Heart left ventricle (tissue), 16 donors: Measurements from ENCODE around the gene ARHGEF40. TPM values are rescaled to one million over a fixed set of nuclear protein-coding genes. Genes with fewer than 3 reads are reported as not detected.
A peak's percentile ranks its signal among the peaks of the same experiment; 100 is the strongest.

Source experiments
- ATAC-seq, 4 donors: fragments of 200-7000 bp; cut with Tn5 transposase; one replicate each; pipeline ENCODE4 v1.9.1; 2020 to 2022; ENCODE audit warnings: moderate library complexity in 4 of 4, mild to moderate bottlenecking in 3 of 4, moderate number of reproducible peaks in 1 of 4
- DNase-seq, 5 donors: peaks; one replicate each; pipeline ENCODE4 v3.0.0-alpha.2; 2020
- H3K27ac ChIP-seq, 12 donors: fragments of 200-600 bp; sonication (generic) in 4 of 12; one replicate each; pipeline versions ENCODE4 v1.5.0 to v1.8.0; 2016 to 2022; ENCODE audit warnings: mild to moderate bottlenecking in 2 of 12
- H3K27me3 ChIP-seq, 9 donors: fragments of 200-600 bp; sonication (generic) in 2 of 9; one replicate each; pipeline versions ENCODE4 v1.5.1 to v1.8.0; 2016 to 2022; ENCODE audit warnings: mild to moderate bottlenecking in 3 of 9
- H3K36me3 ChIP-seq, 9 donors: fragments of 200-600 bp; sonication (generic) in 2 of 9; one replicate each; pipeline versions ENCODE4 v1.5.0 to v1.8.0; 2018 to 2022; ENCODE audit warnings: mild to moderate bottlenecking in 2 of 9
- H3K4me1 ChIP-seq, 12 donors: fragments of 200-600 bp; sonication (generic) in 4 of 12; one replicate each; pipeline versions ENCODE4 v1.5.0 to v1.8.0; 2016 to 2022; ENCODE audit warnings: mild to moderate bottlenecking in 3 of 12
- H3K4me3 ChIP-seq, 12 donors: fragments of 200-600 bp; sonication (generic) in 4 of 12; one replicate each; pipeline versions ENCODE4 v1.5.0 to v1.8.0; 2017 to 2022; ENCODE audit warnings: mild to moderate bottlenecking in 9 of 12, moderate library complexity in 4 of 12
- H3K9me3 ChIP-seq, 12 donors: fragments of 200-600 bp; sonication (generic) in 4 of 12; one replicate each; pipeline versions ENCODE4 v1.5.0 to v1.8.0; 2016 to 2022; ENCODE audit warnings: mild to moderate bottlenecking in 1 of 12
- POLR2A ChIP-seq, 2 donors: fragments of 450-650 bp; IDR thresholded peaks; one replicate each; pipeline ENCODE4 v1.6.1; 2017; ENCODE audit warnings: antibody characterized with exemption in 2 of 2, mild to moderate bottlenecking in 2 of 2, moderate library complexity in 2 of 2
- WGBS, 4 donors: extraction: QIAGEN DNeasy Blood & Tissue Kit in 2 of 4; methylation state at CpG; one replicate each; pipeline versions ENCODE4 v1.1.5 to v1.1.7; 2013 to 2018; 5-methylcytosine and 5-hydroxymethylcytosine counted together
- intact Hi-C, 10 donors: fragments of 100-400 bp; cut with DNase I; formaldehyde crosslinking; loops; one replicate each; pipeline versions ENCODE4 v1.11.1 to v1.14.2; 2022
- polyA plus RNA-seq, 2 donors: library from polyadenylated mRNA; stranded (reverse); fragments of 200-250 nt; gene quantifications; one replicate each; pipeline ENCODE4 v1.2.3, GENCODE V29; 2013
- total RNA-seq, 9 donors: library from RNA; depleted of rRNA in 2 of 9; stranded (reverse); fragments of >200 nt in 2 of 9; fragmentation: NEBNext Ultra II Directional in 3 of 9; extraction: Animal tissue kit (Norgen Biotek cat#: 25700) in 3 of 9; gene quantifications; one replicate each; pipeline versions ENCODE4 v1.1.0 to v1.2.4, GENCODE V29; 2016 to 2023
- TF ChIP-seq, protein P1 (sequence below), 12 donors: fragments of 200-600 bp; sonication (generic) in 4 of 12; IDR thresholded peaks; one replicate each; pipeline versions ENCODE4 v1.5.0 to v1.8.0; 2018 to 2022; ENCODE audit warnings: antibody characterized with exemption in 12 of 12, mild to moderate bottlenecking in 5 of 12
- donor health status: ischemic (EF 13 %, LVEDD 7.1; RV severe dilation, severe dysfunction).
- donor health status: healthy with polysubstance abuse.
- donor health status: DM: no; HTN: yes; CAD: no.
- donor health status: DM: no; HTN: no; CAD: no.
- donor health status: ischemic (EF 25% LVEDD 6.9; RV normal size, moderate dysfunction).
- donor health status: ischemic (EF 25% LVEDD 5.7; RV mildly dilated, moderate dysfunction).
- donor health status: healthy.
- donor health status: DM: yes; HTN: yes; CAD: no.
- donor health status: ischemic (EF 35%, LVEDD 5.7; RV mildly dilated, moderate dysfunction).
- donor health status: nonischemic (EF 11% LVEDD 7.7; RV severe dilation, severe dysfunction).
- donor health status: DM: yes; HTN: yes; CAD: no.
- donor health status: PGD.
- donor health status: ischemic (EF 29% LVEDD 5.4; RV normal size, mild dysfunction).
- donor health status: nonischemic (EF 23%, LVEDD 6.1; RV moderate dilation, normal function).

ARHGEF40 gene
- total and polyA plus RNA-seq, 11 donors, result 15.5 to 31.5 (median 18.7) TPM

- DNase-seq (no peak), ATAC-seq (no peak)
- no peak overlapping the region for H3K4me3 ChIP-seq
- intact Hi-C loops, result no loop called here
- no peak for TF ChIP-seq POLR2A (IDR thresholded peaks at IDR 0.05)
- H3K4me1 ChIP-seq, result peaks cover 0 to 10% (median 2%) of the 10 kb centered on the region in 12 donors
- no peaks in the 10 kb centered on the region for H3K9me3 ChIP-seq
- H3K27me3 ChIP-seq, result no peaks in the 10 kb centered on the region
- 77 to 83% (median 81%) methylated on average over 13 of the region's 13 CpGs for WGBS, 4 donors
- H3K27ac ChIP-seq, result no peak overlapping the region
- no peaks in the 10 kb centered on the region for H3K36me3 ChIP-seq
Measured at GRCh38 chr14:21060614-21061346, 9.3 kb upstream of the ARHGEF40 start.

DNA sequence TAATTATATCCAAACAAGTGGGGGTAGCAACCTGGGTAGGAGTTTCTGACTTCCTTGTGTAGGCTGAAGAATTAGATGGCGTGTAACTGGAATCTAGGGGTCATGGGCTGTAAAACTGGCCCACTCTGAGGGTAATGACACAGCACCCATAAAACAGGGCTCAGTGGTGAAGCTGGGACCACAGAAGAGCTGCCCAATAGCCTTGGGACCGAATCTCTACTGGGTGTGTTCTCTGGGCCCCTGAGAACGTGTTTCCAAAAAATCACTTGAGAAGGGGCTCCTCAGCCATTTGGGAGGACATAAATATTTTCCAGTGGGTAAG lies 8.8 kb upstream of the ARHGEF40 start:
- no peak overlapping the region for H3K27ac ChIP-seq
- H3K36me3 ChIP-seq, result no peaks in the 10 kb centered on the region
- intact Hi-C loops, result no loop called here

GRCh38 chr14:21063479-21063878 lies 6.6 kb upstream of the ARHGEF40 start:
- 38 to 50% (median 44%) methylated on average over 3 of the region's 3 CpGs for WGBS, 4 donors
- no peaks in the 10 kb centered on the region for H3K36me3 ChIP-seq
- no peaks in the 10 kb centered on the region for H3K27me3 ChIP-seq
- TF ChIP-seq, protein P1, sequence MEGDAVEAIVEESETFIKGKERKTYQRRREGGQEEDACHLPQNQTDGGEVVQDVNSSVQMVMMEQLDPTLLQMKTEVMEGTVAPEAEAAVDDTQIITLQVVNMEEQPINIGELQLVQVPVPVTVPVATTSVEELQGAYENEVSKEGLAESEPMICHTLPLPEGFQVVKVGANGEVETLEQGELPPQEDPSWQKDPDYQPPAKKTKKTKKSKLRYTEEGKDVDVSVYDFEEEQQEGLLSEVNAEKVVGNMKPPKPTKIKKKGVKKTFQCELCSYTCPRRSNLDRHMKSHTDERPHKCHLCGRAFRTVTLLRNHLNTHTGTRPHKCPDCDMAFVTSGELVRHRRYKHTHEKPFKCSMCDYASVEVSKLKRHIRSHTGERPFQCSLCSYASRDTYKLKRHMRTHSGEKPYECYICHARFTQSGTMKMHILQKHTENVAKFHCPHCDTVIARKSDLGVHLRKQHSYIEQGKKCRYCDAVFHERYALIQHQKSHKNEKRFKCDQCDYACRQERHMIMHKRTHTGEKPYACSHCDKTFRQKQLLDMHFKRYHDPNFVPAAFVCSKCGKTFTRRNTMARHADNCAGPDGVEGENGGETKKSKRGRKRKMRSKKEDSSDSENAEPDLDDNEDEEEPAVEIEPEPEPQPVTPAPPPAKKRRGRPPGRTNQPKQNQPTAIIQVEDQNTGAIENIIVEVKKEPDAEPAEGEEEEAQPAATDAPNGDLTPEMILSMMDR (IDR thresholded peaks at IDR 0.05), result no peak
- no peak for TF ChIP-seq POLR2A (IDR thresholded peaks at IDR 0.05)
- peak in 2 of 4 donors; percentile 40 to 67 for ATAC-seq
- H3K4me3 ChIP-seq, result no peak overlapping the region
- peak overlapping the region in 1 of 12 donors; percentile 20 for H3K27ac ChIP-seq
- intact Hi-C loops, result no loop called here
- peaks cover 0 to 10% (median 4%) of the 10 kb centered on the region in 12 donors for H3K4me1 ChIP-seq
- H3K9me3 ChIP-seq, result no peaks in the 10 kb centered on the region
- DNase-seq, result no peak

More for the DNA sequence above, 8.8 kb upstream of the ARHGEF40 start:
- no peak overlapping the region for H3K4me3 ChIP-seq
- no peaks in the 10 kb centered on the region for H3K9me3 ChIP-seq
- WGBS, 4 donors, result 87 to 96% (median 92%) methylated on average over 3 of the region's 3 CpGs
- no peak for ATAC-seq
- DNase-seq, result no peak
- TF ChIP-seq, protein P1 (IDR thresholded peaks at IDR 0.05), result no peak
- no peak for TF ChIP-seq POLR2A (IDR thresholded peaks at IDR 0.05)
- peaks cover 0 to 10% (median 2%) of the 10 kb centered on the region in 12 donors for H3K4me1 ChIP-seq
- H3K27me3 ChIP-seq, result no peaks in the 10 kb centered on the region

GRCh38 chr14:21066882-21067502 lies 3.1 kb upstream of the ARHGEF40 start:
- Histone ChIP-seq H3K4me3 (no peak overlapping the region), H3K27ac (no peak overlapping the region), H3K27me3 (peaks cover 0 to 6% (median 0%) of the 10 kb centered on the region in 9 donors), H3K36me3 (no peaks in the 10 kb centered on the region), H3K9me3 (no peaks in the 10 kb centered on the region), H3K4me1 (peaks cover 0 to 31% (median 22%) of the 10 kb centered on the region in 12 donors)
- DNase-seq, result no peak
- intact Hi-C loops, result loop anchor here in 3 of 10 donors (5.0 kb wide), 2 partner anchors 35 to 40 kb away; partner anchors contain the start of gene TMEM253 (in 1 of the 3)
- TF ChIP-seq POLR2A (IDR thresholded peaks at IDR 0.05), result no peak
- TF ChIP-seq, protein P1 (IDR thresholded peaks at IDR 0.05), result peak in 2 of 12 donors; percentile 8 to 9
- WGBS, 4 donors, result 84 to 87% (median 85%) methylated on average over 7 of the region's 7 CpGs
- no peak for ATAC-seq
